ENCODE data around the gene PCAT6. TPM values are rescaled to one million over a fixed set of nuclear protein-coding genes. Genes with fewer than 3 reads are reported as not detected.
A peak's percentile ranks its signal among the peaks of the same experiment; 100 is the strongest.

The PCAT6 gene
- 4.2 TPM in 1 of 2 replicates, not detected in the other for total RNA-seq (ENCODE audit: low replicate concordance)

- Histone ChIP-seq H3K4me1 (peaks cover 34% of the 10 kb centered on the region), H4K20me1 (ENCODE audit: low read depth) (peaks cover 11% of the 10 kb centered on the region), H3K9ac (no peak within 1 kb of the TSS), H3K4me2 (peak within 1 kb of the TSS; percentile 98), H2AFZ (replicated peaks) (peak within 1 kb of the TSS; percentile 13), H3K36me3 (no peaks in the 10 kb centered on the region), H3K4me3 (peak within 1 kb of the TSS; percentile 96), H3K27me3 (peaks cover 20% of the 10 kb centered on the region), H3K9me3 (ENCODE audit: low read depth) (no peaks in the 10 kb centered on the region), H3K27ac (no peak within 1 kb of the TSS), H3K79me2 (ENCODE audit: low read depth) (peaks cover 45% of the 10 kb centered on the region), H3F3A (ENCODE audit: low read depth) (peaks cover 21% of the 10 kb centered on the region)
- Mint-ChIP-seq H3K27me3 (ENCODE audit: insufficient read depth, low read depth) (peaks cover 17% of the 10 kb centered on the region), H3K9me3 (no peaks in the 10 kb centered on the region), H3K4me3 (peak within 1 kb of the TSS; percentile 90), H3K36me3 (peaks cover 3% of the 10 kb centered on the region), H3K27ac (peak within 1 kb of the TSS; percentile 88), H3K4me1 (peaks cover 39% of the 10 kb centered on the region)
- DNase-seq (ENCODE audit: low spot score), result peak; percentile 98
- no peak for TF ChIP-seq CTCF (IDR thresholded peaks at IDR 0.05)
- no peak for TF ChIP-seq EZH2 (IDR thresholded peaks at IDR 0.05)
- TF ChIP-seq EZH2phosphoT487 (IDR thresholded peaks at IDR 0.05), result no peak
These were observed at the start of gene PCAT6 for GRCh38 chr1:202810615-202811295. TSS of gene PCAT6 (plus strand) at chr1:202810954.

GRCh38 chr1:202762019-202762418 is 48.7 kb upstream of the PCAT6 start:
- H3K27me3 ChIP-seq, result no peaks in the 10 kb centered on the region
- Mint-ChIP-seq H3K27me3 (ENCODE audit: insufficient read depth, low read depth) (no peaks in the 10 kb centered on the region), H3K9me3 (no peaks in the 10 kb centered on the region), H3K36me3 (peaks cover 34% of the 10 kb centered on the region), H3K4me3 (no peak overlapping the region), H3K4me1 (no peaks in the 10 kb centered on the region), H3K27ac (no peak overlapping the region)
- TF ChIP-seq EZH2 (IDR thresholded peaks at IDR 0.05) (no peak), CTCF (IDR thresholded peaks at IDR 0.05) (no peak), EZH2phosphoT487 (IDR thresholded peaks at IDR 0.05) (no peak)
- no peak overlapping the region for H3K4me3 ChIP-seq
- no peak overlapping the region for H3K4me2 ChIP-seq
- peaks cover 68% of the 10 kb centered on the region for H4K20me1 ChIP-seq (ENCODE audit: low read depth)
- peaks cover 59% of the 10 kb centered on the region for H3K79me2 ChIP-seq (ENCODE audit: low read depth)
- no peak overlapping the region for H2AFZ ChIP-seq (replicated peaks)
- no peak overlapping the region for H3K9ac ChIP-seq
- H3K27ac ChIP-seq, result no peak overlapping the region
- H3K36me3 ChIP-seq, result peaks cover 67% of the 10 kb centered on the region
- H3K9me3 ChIP-seq (ENCODE audit: low read depth), result no peaks in the 10 kb centered on the region
- no peak for DNase-seq (ENCODE audit: low spot score)
- no peaks in the 10 kb centered on the region for H3K4me1 ChIP-seq
- H3F3A ChIP-seq (ENCODE audit: low read depth), result peaks cover 48% of the 10 kb centered on the region

GRCh38 chr1:202765721-202766120 is 45.0 kb upstream of the PCAT6 start:
- peaks cover 37% of the 10 kb centered on the region for H3K36me3 Mint-ChIP-seq
- H3K4me3 Mint-ChIP-seq, result no peak overlapping the region
- Histone ChIP-seq H3K27me3 (no peaks in the 10 kb centered on the region), H3K4me1 (no peaks in the 10 kb centered on the region), H3K9me3 (ENCODE audit: low read depth) (no peaks in the 10 kb centered on the region), H3K9ac (no peak overlapping the region), H3K27ac (no peak overlapping the region), H2AFZ (replicated peaks) (no peak overlapping the region), H3K4me2 (no peak overlapping the region), H4K20me1 (ENCODE audit: low read depth) (peaks cover 77% of the 10 kb centered on the region), H3K36me3 (peaks cover 63% of the 10 kb centered on the region), H3K79me2 (ENCODE audit: low read depth) (peaks cover 77% of the 10 kb centered on the region), H3K4me3 (no peak overlapping the region), H3F3A (ENCODE audit: low read depth) (peaks cover 52% of the 10 kb centered on the region)
- no peaks in the 10 kb centered on the region for H3K9me3 Mint-ChIP-seq
- no peak for DNase-seq (ENCODE audit: low spot score)
- no peaks in the 10 kb centered on the region for H3K27me3 Mint-ChIP-seq (ENCODE audit: insufficient read depth, low read depth)
- TF ChIP-seq EZH2phosphoT487 (IDR thresholded peaks at IDR 0.05) (no peak), EZH2 (IDR thresholded peaks at IDR 0.05) (no peak), CTCF (IDR thresholded peaks at IDR 0.05) (no peak)
- H3K27ac Mint-ChIP-seq, result no peak overlapping the region
- H3K4me1 Mint-ChIP-seq, result no peaks in the 10 kb centered on the region

Data from neural progenitor cell (in vitro differentiated cells).